Mononuclear cell (primary cell): Measurements from ENCODE around the gene SAP30. TPM values are rescaled to one million over a fixed set of nuclear protein-coding genes. Genes with fewer than 3 reads are reported as not detected.

Experiments
- H3K27me3 ChIP-seq: 2 replicates; pipeline ENCODE4 v1.6.0; 2011; ENCODE audit warnings: low read length, control low read depth; ENCODE audit not compliant: insufficient read depth
- H3K4me1 ChIP-seq: 2 replicates; pipeline ENCODE4 v1.5.1; 2011; ENCODE audit warnings: mild to moderate bottlenecking, low read length, control low read depth; ENCODE audit not compliant: insufficient read depth
- H3K4me3 ChIP-seq: 2 replicates; pipeline ENCODE4 v1.5.1; 2011; ENCODE audit warnings: mild to moderate bottlenecking, low read length, moderate library complexity
- H3K9me3 ChIP-seq: 2 replicates; pipeline ENCODE4 v1.5.1; 2011; ENCODE audit warnings: low read depth, mild to moderate bottlenecking, control low read depth, low read length
- total RNA-seq: library from RNA; depleted of rRNA; stranded (reverse); fragments of >200 nt; gene quantifications from one replicate; pipeline ENCODE4 v1.2.3, GENCODE V29; 2012

SAP30 gene
- total RNA-seq, 1 donor, result 5.2 TPM

DNA sequence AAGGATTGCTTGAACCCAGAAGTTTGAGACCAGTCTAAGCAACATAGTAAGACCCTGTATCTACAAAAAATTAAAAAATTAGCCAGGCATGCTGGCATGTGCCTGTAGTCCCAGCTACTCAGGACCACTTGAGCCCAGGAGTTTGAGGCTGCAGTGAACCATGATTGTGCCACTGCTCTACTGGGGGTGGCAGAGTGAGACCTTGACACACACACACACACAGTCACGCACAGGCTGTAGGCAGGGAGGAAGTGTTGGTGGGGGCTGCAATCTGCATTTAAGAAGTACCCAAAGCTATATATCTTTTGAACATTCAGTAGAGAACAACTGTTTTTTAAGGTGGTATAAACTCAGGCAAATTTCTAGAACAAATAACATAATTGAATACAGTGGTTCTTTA, 20.9 kb downstream of the SAP30 start:
- no peak overlapping the region for H3K4me3 ChIP-seq
- H3K27me3 ChIP-seq, result no peaks in the 10 kb centered on the region
- H3K4me1 ChIP-seq, result no peaks in the 10 kb centered on the region
- no peaks in the 10 kb centered on the region for H3K9me3 ChIP-seq

DNA sequence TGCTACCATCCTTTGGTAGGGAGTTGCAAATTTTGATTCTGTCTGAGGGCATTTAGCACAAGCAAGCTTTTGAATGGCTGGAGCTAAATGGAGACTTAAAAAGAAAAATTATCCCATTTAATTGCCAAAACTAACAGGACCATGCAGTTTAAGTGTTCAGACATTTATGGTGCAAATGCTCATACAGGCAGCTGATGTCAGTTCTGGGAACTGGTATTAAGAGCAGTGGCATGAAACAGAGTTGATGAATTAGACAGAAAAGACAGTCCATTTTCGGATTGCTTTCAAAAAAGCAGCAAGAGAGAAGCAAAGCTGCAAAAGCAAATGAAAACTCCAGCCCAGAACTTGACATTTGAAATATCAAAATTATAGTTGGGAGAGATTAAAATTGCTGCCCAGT, 26.9 kb downstream of the SAP30 start:
- Histone ChIP-seq H3K27me3 (no peaks in the 10 kb centered on the region), H3K4me1 (no peaks in the 10 kb centered on the region), H3K9me3 (no peaks in the 10 kb centered on the region)

DNA sequence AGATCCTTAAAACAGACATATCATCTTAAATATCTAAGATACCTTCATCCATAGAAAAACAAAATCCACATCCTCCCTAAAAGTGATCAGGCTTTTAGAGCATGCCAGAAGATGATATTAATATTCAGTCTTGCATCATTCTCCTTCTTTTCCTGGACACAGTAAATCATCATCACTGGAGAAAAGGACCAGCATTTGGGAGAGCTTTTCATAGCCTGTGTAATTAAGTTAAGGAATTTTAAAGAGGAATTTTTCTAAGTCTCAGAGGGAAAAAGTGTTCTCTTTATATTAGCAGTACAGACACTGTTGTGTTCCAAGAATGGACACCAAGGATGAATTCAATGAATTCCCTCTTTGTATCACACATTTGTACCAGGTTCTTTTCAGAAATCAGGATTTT, 27.5 kb downstream of the SAP30 start:
- no peaks in the 10 kb centered on the region for H3K9me3 ChIP-seq
- H3K4me1 ChIP-seq, result no peaks in the 10 kb centered on the region
- no peak overlapping the region for H3K4me3 ChIP-seq
- H3K27me3 ChIP-seq, result no peaks in the 10 kb centered on the region

More for the DNA sequence above, 26.9 kb downstream of the SAP30 start:
- H3K4me3 ChIP-seq, result no peak overlapping the region

DNA sequence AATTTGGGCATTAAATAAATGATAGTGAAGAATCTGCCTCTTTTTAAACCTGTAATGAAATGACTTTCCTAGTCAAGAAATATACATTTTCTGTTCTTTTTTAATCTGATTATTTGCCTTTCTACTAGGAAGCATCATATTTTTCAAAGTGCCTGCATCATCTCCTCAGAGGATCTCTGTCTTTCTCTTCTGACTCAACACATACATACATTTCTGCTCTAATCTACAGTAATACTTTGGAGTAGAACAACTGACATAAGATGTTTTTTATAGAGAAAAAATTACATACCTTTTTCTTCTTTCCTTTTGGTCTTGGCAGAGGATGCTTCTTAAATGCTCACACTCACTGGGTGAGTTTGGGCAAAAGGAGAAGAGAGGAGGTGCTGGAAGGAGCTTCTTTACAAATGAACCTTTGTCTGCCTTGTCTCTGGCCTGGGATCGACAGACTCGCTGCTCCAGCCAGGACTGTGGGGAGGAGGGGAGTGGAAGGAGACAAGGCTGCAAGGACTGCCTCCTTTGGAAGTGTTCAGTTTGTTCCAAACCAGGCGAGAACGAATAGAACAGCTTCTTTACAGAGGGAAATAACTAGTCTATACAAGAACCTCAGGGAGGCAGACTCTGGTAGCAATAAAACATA, 28.1 kb downstream of the SAP30 start, which contains the start of gene SCRG1:
SCRG1 (minus strand) TSS at position 338 of the 637 bp plus-strand sequence. CDS start 7,702 bp downstream, outside the sequence.
- Histone ChIP-seq H3K27me3 (no peaks in the 10 kb centered on the region), H3K4me1 (no peaks in the 10 kb centered on the region), H3K4me3 (no peak within 1 kb of the TSS), H3K9me3 (no peaks in the 10 kb centered on the region)

DNA sequence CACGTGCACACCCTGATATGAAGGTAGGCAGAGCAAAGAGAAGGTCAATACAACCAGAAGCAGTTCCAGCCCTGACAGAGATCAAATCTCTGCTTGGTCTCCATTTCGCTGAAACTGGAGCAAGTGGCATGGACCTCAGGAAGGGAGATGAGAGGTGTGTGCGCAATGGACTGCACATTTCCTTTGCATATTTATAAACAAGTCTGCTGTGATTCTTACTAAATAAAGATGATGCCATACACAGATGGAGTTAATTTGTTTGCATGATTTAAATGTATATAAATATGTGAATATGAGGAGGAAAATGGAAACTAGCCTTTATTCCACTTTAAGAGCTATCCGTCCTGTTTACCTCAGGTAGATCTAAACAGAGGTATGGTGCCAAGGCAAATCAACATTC, 30.3 kb downstream of the SAP30 start:
- H3K4me3 ChIP-seq, result no peak overlapping the region
- no peaks in the 10 kb centered on the region for H3K4me1 ChIP-seq
- no peaks in the 10 kb centered on the region for H3K27me3 ChIP-seq
- no peaks in the 10 kb centered on the region for H3K9me3 ChIP-seq

DNA sequence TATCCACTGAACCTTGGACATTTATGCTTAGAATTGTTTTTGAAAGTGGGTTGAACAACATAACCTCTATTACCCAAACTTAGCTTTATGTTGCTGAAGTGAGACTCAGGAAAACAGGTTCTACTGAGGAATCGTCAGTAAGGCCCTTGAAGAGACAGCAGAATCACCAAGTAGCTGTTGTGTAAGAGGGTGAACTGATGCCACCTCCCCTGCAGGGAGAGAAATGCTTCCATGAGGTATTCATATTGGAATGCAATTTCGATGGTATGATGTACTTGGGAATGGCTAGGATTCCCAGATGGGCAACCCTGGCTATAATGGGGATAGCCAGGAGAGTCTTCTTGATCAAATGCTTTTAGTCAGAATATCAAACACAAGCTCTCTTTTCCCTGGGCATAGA, 32.3 kb downstream of the SAP30 start:
- no peak overlapping the region for H3K4me3 ChIP-seq
- no peaks in the 10 kb centered on the region for H3K4me1 ChIP-seq
- no peaks in the 10 kb centered on the region for H3K27me3 ChIP-seq

DNA sequence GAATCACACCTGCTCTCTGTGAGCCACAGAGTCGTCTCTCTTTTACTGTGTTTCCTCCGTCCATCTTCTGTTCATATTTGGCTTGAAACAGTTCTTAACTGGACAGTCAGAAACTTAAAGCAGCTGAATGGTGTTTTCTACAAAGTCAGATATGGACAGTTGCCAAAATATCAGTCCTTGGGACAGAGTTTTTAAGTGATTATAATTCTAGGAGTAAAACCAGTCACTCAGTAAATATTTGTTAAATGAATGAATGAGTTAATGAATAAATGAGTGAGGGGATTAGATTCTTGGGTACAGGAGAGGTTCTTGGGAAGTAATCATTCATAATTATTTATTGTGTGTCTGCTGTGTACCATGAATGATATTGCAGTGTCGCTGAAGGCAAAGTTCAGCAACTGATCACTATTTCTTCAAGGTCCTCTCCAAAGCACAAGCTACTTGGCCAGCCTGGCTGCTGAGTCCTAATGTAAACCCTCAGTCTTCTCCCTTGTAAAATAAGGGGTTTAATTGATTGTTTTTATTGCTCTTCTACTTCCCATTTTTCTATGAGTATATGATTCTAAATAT, 33.6 kb downstream of the SAP30 start:
- no peaks in the 10 kb centered on the region for H3K9me3 ChIP-seq
- no peaks in the 10 kb centered on the region for H3K4me1 ChIP-seq
- H3K27me3 ChIP-seq, result no peaks in the 10 kb centered on the region
- H3K4me3 ChIP-seq, result no peak overlapping the region

More for the DNA sequence above, 32.3 kb downstream of the SAP30 start:
- H3K9me3 ChIP-seq, result no peaks in the 10 kb centered on the region

DNA sequence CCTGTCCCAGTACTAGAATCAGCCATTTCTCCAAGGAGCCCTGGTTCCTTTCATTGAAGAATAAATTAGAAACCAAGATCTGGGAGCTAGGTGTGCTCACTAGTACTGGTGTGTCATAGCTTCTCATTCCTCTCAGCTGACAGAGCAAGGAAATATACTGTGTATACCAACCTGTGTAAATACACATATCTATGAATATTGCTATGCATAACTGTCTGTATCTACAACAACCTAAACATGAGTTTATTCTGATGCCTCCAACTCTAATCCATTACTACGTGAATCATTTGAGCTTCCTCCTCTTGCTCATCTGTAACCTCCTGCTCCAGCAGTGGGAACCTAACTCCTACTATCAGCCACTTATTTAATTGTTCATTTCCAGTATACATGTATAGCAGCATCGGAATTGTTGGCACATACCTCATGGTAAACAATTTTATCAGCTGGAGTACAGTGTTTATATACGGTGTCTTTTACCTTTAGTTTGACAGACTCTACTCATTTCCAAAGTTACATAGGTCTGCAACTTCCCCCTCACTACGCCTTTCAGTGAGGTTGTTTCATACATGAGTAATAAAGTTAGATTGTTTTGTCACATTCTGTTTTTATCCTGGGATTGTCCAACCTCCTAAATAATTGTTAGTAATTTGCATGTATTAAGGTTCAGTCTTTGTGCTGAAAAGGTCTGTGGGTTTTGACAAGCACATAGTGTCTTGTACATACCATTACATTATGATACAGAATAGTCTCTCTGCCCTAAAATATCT, 35.3 kb downstream of the SAP30 start:
- Histone ChIP-seq H3K4me1 (peaks cover 10% of the 10 kb centered on the region), H3K27me3 (no peaks in the 10 kb centered on the region), H3K9me3 (no peaks in the 10 kb centered on the region)

DNA sequence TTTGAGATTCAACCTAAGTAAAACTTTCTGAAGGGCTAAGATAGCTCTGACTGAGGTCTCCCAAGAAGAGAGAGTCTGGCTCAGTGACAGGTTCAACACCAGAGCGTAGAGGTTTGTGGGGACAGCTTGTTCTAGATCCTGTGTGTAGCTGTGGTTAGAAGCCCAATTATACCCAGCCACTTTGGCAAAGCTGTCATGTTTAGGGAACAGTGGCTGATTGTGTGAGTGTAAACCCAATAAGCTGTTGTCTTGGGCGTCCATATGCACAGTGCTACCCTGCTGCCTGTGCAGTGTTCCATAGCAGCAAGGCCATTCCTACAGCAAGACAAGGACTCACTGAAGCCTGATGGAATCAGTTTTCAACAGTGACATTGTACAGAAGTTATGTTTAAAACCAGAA, 39.3 kb downstream of the SAP30 start:
- Histone ChIP-seq H3K9me3 (no peaks in the 10 kb centered on the region), H3K4me1 (peaks cover 49% of the 10 kb centered on the region), H3K27me3 (no peaks in the 10 kb centered on the region), H3K4me3 (no peak overlapping the region)

More for the DNA sequence above, 35.3 kb downstream of the SAP30 start:
- no peak overlapping the region for H3K4me3 ChIP-seq

DNA sequence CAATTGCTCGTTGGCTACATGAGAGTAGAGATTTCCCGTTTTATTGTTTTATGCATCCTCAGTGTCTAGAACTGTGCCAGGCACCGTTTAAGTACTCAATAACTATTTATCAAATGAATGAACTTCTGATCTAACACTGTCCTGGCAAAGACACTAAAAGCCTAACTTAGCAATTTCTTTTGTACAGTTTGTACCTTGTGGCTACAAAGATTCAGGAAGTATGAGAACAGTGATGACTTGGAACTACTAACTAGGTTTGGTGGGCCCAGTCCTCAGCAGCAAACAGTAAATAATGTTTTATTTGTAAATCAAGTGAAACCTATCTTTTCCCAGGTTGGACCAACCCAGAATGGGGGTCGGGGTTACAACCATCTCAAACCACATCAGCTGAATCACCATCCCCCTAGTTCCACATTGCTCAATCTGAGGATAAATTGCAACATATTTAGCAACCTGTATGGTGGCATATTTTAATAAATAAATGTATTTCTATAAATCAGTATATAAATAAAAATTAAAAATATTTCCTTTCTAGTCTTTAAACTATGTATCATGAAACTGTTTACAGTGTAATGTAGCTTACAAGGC, 40.4 kb downstream of the SAP30 start:
- Histone ChIP-seq H3K4me1 (peaks cover 60% of the 10 kb centered on the region), H3K4me3 (no peak overlapping the region), H3K9me3 (no peaks in the 10 kb centered on the region), H3K27me3 (no peaks in the 10 kb centered on the region)

DNA sequence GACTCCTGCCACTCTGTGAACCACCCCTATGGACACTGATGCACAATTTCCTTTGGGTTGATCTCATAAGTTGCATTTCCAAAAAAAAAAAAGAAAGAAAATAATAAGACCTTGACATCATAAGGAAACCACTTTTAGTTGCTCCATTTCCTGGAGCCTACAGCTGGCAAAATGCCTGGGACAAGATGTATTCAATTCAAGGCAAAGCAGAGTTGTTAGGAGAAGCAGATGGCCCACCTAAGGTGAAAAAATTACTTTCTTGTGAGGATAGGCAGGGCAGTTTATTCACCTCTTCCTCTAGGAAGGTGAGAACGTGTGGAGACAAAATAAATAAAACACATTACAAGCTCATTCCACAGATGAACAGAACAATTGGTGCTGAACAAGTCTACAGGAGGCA, 42.3 kb downstream of the SAP30 start:
- H3K4me3 ChIP-seq, result no peak overlapping the region
- peaks cover 77% of the 10 kb centered on the region for H3K4me1 ChIP-seq
- no peaks in the 10 kb centered on the region for H3K9me3 ChIP-seq
- no peaks in the 10 kb centered on the region for H3K27me3 ChIP-seq

DNA sequence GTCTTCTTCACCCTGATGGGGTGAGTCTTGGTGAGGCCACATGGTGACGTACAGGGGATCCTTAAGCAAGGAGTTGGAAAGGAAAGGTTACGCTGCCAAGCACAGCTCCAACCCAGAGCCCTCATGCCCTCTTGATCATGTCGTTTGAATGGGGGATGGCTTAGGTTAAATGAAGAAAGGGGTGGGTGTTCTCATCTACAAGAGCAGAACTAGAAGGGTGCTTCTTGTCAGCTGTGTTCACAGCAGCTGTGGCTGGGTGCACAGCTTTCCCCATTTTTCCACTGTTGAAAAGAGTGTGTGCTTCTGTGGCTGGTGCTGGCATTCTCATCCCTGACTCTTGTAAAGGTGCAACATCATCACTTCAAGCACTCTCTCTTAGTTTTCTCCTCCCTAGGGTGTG, 43.7 kb downstream of the SAP30 start:
- H3K4me3 ChIP-seq, result no peak overlapping the region
- peaks cover 92% of the 10 kb centered on the region for H3K4me1 ChIP-seq
- H3K9me3 ChIP-seq, result no peaks in the 10 kb centered on the region
- no peaks in the 10 kb centered on the region for H3K27me3 ChIP-seq

DNA sequence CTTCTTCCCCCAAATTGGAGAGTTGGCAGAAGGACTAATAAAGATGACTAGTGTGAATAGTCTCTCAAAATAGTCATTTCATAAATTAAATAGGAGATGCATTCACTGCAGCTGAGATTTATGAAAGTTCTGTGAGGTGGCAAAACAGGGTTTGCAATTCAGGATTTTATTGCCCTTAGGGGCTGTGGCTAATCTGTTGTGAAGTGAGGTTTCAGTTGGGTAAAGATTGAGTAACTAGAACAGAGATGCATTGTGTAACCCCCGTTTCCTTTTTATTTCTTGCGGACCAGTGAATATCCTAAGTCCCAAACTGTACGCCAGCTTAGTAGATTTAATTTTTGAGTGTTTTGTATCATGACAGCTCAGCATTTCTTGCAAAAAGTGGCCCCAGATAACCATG, 44.3 kb downstream of the SAP30 start:
- Histone ChIP-seq H3K27me3 (no peaks in the 10 kb centered on the region), H3K9me3 (no peaks in the 10 kb centered on the region), H3K4me1 (peaks cover 92% of the 10 kb centered on the region), H3K4me3 (no peak overlapping the region)

DNA sequence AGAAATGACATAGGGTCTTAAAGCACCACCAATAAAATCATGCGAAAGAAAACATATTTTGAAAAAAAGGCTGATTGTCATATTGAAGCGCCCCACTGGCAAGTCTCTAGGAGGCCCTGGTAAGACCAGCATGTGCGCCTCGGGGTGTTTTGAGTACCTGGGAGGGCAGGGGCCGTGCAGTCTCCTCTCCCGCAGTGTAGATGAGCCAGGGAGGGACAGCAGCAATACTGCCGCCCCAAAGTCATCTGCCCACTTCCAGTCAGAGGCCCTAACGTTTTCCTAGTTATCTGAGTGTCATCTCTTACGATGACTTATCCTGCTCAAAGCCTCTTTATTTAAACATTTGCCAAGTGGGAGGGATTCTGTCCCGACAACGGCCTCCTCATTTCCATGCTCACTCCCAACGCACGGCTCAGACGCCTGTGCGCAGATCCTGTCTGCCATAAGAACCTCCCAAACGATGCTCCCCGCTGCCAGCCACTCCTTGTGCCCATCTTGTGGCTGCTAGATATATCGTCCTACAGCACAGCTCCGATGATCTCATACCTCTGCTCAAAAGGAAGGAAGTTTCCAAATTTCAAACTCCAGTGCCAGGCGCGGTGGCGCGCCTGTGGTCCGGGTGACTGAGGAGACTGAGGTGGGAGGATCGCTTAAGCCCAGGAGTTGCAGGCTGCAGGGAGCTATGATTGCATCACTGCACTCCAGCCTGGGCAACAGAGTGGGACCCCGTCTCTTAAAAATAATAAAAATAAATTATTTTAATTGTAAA, 45.3 kb downstream of the SAP30 start:
- Histone ChIP-seq H3K9me3 (no peaks in the 10 kb centered on the region), H3K27me3 (no peaks in the 10 kb centered on the region), H3K4me3 (no peak overlapping the region), H3K4me1 (peaks cover 82% of the 10 kb centered on the region)

DNA sequence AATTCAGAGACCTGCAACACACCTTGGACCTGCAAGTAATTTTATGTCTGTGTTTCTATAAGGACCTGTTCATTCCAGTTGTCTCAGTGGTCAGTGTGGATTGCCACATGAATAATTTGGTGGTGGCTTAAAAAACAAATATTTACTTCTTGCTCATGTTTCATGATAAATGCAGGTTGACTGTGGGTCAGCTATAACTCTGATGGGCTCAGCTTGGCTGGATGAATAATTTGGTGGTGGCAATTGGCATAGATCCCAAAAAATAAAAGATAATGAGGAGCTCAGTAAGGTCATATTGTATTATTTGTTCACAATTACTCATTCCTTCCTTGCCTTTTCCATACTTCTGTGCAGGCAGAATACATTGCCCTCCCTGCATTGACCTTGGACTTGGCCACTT, 47.1 kb downstream of the SAP30 start:
- Histone ChIP-seq H3K9me3 (no peaks in the 10 kb centered on the region), H3K4me1 (peaks cover 66% of the 10 kb centered on the region), H3K27me3 (no peaks in the 10 kb centered on the region), H3K4me3 (no peak overlapping the region)
